Gastrocnemius medialis (tissue), 4 donors: ENCODE measurements around the gene ST14.

Source experiments
- POLR2A ChIP-seq, 2 donors: fragments of 450-650 bp; IDR thresholded peaks; one replicate each; pipeline ENCODE4 v1.6.1; 2017; ENCODE audit warnings: antibody characterized with exemption in 2 of 2, mild to moderate bottlenecking in 2 of 2, moderate library complexity in 2 of 2
- TF ChIP-seq, protein P1 (sequence below), 5 experiments: fragments of 450-650 bp in 3 of 5; fragments of 200-600 bp in 2 of 5; sonication (generic) in 2 of 5; IDR thresholded peaks in 4 of 5; conservative IDR thresholded peaks in 1 of 5; 1 replicate in 4 of 5; 2 replicates in 1 of 5; pipeline ENCODE4 v1.5.1; 2016 to 2019; ENCODE audit warnings: antibody characterized with exemption in 5 of 5, mild to moderate bottlenecking in 3 of 5, moderate library complexity in 3 of 5

DNA sequence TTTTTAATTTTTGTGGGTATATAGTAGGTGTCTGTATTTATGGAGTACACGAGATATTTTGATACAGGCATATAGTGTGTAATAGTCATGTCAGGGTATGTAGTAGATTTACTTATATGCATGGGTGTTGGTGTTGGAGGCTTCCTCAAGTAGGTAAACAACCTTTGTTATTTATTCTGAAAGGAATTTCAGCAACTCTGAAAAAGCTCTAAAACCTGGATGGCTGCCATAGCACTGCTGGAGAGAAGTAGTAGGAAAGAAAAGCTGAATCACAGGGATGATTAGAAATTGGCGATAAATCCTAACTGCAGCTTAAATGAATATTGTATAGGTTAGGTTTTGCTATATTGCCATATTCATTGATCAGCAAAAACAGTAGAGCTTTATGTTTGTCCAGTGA is 44.4 kb upstream of the ST14 start:
- TF ChIP-seq POLR2A (IDR thresholded peaks at IDR 0.05), result no peak
- TF ChIP-seq, protein P1, sequence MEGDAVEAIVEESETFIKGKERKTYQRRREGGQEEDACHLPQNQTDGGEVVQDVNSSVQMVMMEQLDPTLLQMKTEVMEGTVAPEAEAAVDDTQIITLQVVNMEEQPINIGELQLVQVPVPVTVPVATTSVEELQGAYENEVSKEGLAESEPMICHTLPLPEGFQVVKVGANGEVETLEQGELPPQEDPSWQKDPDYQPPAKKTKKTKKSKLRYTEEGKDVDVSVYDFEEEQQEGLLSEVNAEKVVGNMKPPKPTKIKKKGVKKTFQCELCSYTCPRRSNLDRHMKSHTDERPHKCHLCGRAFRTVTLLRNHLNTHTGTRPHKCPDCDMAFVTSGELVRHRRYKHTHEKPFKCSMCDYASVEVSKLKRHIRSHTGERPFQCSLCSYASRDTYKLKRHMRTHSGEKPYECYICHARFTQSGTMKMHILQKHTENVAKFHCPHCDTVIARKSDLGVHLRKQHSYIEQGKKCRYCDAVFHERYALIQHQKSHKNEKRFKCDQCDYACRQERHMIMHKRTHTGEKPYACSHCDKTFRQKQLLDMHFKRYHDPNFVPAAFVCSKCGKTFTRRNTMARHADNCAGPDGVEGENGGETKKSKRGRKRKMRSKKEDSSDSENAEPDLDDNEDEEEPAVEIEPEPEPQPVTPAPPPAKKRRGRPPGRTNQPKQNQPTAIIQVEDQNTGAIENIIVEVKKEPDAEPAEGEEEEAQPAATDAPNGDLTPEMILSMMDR (IDR thresholded peaks at IDR 0.05 in 4 of 5, conservative IDR thresholded peaks at IDR 0.05 in 1 of 5), result no peak
